Measurements from ENCODE around the gene FLCN. TPM values are rescaled to one million over a fixed set of nuclear protein-coding genes. Genes with fewer than 3 reads are reported as not detected.
"Not testable (repeated sequence)": the region's sequence is repeated elsewhere in the genome, so short reads cannot be mapped to it uniquely, and the experiment has no call there.

FLCN gene
- polyA plus RNA-seq, 2 of the 4 experiments (the other 2 are of a cell fraction), result 14.2 to 25.1 TPM

DNA sequence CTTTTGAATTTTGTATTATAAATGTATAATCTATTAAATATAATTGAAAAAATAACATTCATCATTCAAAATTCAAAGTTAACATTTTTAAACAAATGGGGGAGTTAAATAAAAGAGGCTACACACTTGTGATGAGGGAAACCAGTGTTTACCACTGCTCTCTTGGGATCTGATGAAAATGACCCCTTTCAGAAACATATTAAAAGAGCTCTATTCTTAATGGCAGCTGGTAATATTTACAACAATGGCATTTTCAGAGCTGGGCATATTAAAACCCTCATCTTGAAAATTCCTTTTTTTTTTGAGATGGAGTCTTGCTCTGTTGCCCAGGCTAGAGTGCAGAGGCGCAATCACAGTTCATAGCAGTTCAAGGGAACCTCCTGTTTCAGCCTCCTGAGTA lies 19.3 kb upstream of the FLCN start:
- ATAC-seq, result no peak
- H3K4me1 ChIP-seq, result peaks cover 7% of the 10 kb centered on the region; the same call in 2 of the 3 replicates
- H3K4me2 ChIP-seq, result no peak overlapping the region
- ChIA-PET POLR2A (no interaction called here), CTCF (interaction anchor here (1.1 to 2.1 kb wide), 2 partner anchors 12 to 114 kb away, joined by 4 to 13 read pairs; no protein-coding TSS in a partner anchor)
- no peak for DNase-seq (ENCODE audit: low read depth in 1 of 2, low spot score in 1 of 2)
- no peak overlapping the region for H3K4me3 ChIP-seq
- no peaks in the 10 kb centered on the region for H3K9me3 ChIP-seq
- 100% methylated on average over 1 of the region's 1 CpG for WGBS (ENCODE audit: missing lambda C conversion rate)
- H3K27ac ChIP-seq, result no peak overlapping the region
- no peak for TF ChIP-seq EHMT2 (IDR thresholded peaks at IDR 0.05; ENCODE audit: low read depth)
- no peak for TF ChIP-seq HOXB5 (CRISPR knock-in tag; IDR thresholded peaks at IDR 0.05)
- TF ChIP-seq PBX3 (IDR thresholded peaks at IDR 0.05), result no peak
- FAIRE-seq, result no peak

DNA sequence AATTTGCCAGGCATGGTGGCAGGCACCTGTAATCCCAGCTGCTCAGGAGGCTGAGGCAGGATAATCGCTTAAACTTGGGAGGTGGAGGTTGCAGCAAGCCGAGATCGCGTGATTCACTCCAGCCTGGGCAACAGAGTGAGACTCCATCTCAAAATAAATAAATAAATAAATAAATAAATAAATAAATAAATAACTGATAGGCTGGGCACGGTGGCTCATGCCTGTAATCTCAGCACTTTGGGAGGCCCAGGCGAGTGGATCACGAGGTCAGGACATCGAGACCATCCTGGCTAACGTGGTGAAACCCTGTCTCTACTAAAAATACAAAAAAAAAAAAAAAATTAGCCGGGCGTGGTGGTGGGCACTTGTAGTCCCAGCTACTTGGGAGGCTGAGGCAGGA lies 18.7 kb upstream of the FLCN start:
- FAIRE-seq; POLR2A ChIA-PET; DNase-seq (ENCODE audit: low read depth in 1 of 2, low spot score in 1 of 2); H3K4me1 ChIP-seq; H3K4me3 ChIP-seq; H3K27ac ChIP-seq; H3K4me2 ChIP-seq; ATAC-seq; H3K9me3 ChIP-seq: not testable (repeated sequence)
- CTCF ChIA-PET, result interaction anchor here (0.6 to 2.1 kb wide), 6 partner anchors 9 to 114 kb away, joined by 3 to 13 read pairs (median 4); no protein-coding TSS in a partner anchor
- 96% methylated on average over 11 of the region's 11 CpGs for WGBS (ENCODE audit: missing lambda C conversion rate)
- peak; percentile 73 for TF ChIP-seq ZC3H11A (IDR thresholded peaks at IDR 0.05)

DNA sequence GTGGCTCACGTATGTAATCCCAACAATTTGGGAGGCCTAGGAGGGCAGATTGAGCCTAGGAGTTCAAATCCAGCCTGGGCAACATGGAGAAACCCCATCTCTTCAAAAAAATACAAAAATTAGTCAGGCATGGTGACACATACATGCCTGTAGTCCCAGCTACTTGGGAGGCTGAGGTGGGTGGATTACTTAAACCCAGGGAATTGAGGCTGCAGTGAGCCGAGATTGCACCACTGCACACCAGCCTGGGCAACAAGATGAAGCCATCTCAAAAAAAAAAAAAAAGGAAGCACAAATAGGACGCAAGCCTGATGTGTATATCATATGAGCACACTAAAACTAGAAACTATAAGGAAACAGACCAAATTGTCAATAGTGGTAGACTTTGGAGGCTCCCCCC lies 17.1 kb upstream of the FLCN start:
- DNase-seq (ENCODE audit: low read depth in 1 of 2, low spot score in 1 of 2), result no peak
- Histone ChIP-seq H3K4me1 (peaks cover 7% of the 10 kb centered on the region; the same call in 2 of the 3 replicates), H3K27ac (no peak overlapping the region), H3K4me3 (no peak overlapping the region), H3K4me2 (no peak overlapping the region), H3K9me3 (no peaks in the 10 kb centered on the region)
- 87% methylated on average over 3 of the region's 3 CpGs for WGBS (ENCODE audit: missing lambda C conversion rate)
- POLR2A ChIA-PET, result no interaction called here
- FAIRE-seq, result no peak
- no peak; a peak in 1 of 6 replicates for ATAC-seq
- TF ChIP-seq SMC3 (IDR thresholded peaks at IDR 0.05) (no peak), RAD21 (conservative IDR thresholded peaks at IDR 0.05 in 1 of 2, IDR thresholded peaks at IDR 0.05 in 1 of 2) (no peak), GATA3 (IDR thresholded peaks at IDR 0.05; ENCODE audit: borderline replicate concordance) (no peak), EHF (CRISPR knock-in tag; IDR thresholded peaks at IDR 0.05) (no peak), TFCP2L1 (CRISPR knock-in tag; IDR thresholded peaks at IDR 0.05) (no peak), BHLHE40 (IDR thresholded peaks at IDR 0.05; ENCODE audit: low read depth, low read length) (no peak), HOXA7 (CRISPR knock-in tag; IDR thresholded peaks at IDR 0.05) (no peak), MAX (IDR thresholded peaks at IDR 0.05) (no peak), RCOR1 (IDR thresholded peaks at IDR 0.05; ENCODE audit: low read depth, low read length) (no peak), RNF2 (IDR thresholded peaks at IDR 0.05; ENCODE audit: borderline replicate concordance, low read depth) (no peak), ZSCAN20 (CRISPR knock-in tag; IDR thresholded peaks at IDR 0.05) (no peak)
- TF ChIP-seq, protein P1, sequence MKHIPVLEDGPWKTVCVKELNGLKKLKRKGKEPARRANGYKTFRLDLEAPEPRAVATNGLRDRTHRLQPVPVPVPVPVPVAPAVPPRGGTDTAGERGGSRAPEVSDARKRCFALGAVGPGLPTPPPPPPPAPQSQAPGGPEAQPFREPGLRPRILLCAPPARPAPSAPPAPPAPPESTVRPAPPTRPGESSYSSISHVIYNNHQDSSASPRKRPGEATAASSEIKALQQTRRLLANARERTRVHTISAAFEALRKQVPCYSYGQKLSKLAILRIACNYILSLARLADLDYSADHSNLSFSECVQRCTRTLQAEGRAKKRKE (CRISPR knock-in tag; IDR thresholded peaks at IDR 0.05; ENCODE audit: low read depth), result no peak
- CTCF ChIA-PET, result interaction anchor here (1.1 to 1.5 kb wide), 2 partner anchors 10 to 11 kb away, joined by 3 to 4 read pairs; no protein-coding TSS in a partner anchor

DNA sequence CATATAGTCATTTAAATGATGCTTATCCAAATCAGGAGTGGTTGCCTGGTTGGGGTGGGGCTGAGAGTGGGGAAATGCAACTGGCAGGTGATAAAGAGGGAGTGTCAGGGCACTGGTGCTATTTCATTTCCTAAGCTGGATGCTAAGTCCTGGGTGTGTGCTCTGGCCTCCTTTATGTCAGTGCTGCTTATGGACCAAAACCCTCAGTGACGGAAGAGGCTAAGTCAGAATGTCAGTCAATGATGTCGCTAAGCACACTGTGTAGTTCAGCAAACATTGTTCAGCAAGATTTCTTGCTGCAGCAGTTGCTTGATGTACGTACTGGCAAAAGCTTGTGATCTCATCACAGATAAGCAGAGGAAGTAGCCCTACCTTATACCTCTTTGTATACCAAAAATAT lies 16.4 kb upstream of the FLCN start:
- DNase-seq (ENCODE audit: low read depth in 1 of 2, low spot score in 1 of 2) (peak in 1 of 2 experiments; percentile 25), FAIRE-seq (no peak), ATAC-seq (peak in 1 of 2 experiments; percentile 46; a peak in 3 of 6 replicates)
- Histone ChIP-seq H3K4me2 (no peak overlapping the region), H3K4me1 (peaks cover 7% of the 10 kb centered on the region; the same call in 2 of the 3 replicates), H3K4me3 (no peak overlapping the region), H3K9me3 (no peaks in the 10 kb centered on the region), H3K27ac (no peak overlapping the region)
- 88% methylated on average over 3 of the region's 3 CpGs for WGBS (ENCODE audit: missing lambda C conversion rate)
- ChIA-PET CTCF (interaction anchor here (1.0 to 1.5 kb wide), 5 partner anchors 8 to 47 kb away, joined by 3 to 4 read pairs (median 3); no protein-coding TSS in a partner anchor), POLR2A (no interaction called here)
- no peak for TF ChIP-seq FOXS1 (CRISPR knock-in tag; IDR thresholded peaks at IDR 0.05)
- TF ChIP-seq PHF8 (IDR thresholded peaks at IDR 0.05; ENCODE audit: borderline replicate concordance, low read depth), result no peak
- no peak for TF ChIP-seq ZSCAN20 (CRISPR knock-in tag; IDR thresholded peaks at IDR 0.05)
- TF ChIP-seq RAD21 (conservative IDR thresholded peaks at IDR 0.05 in 1 of 2, IDR thresholded peaks at IDR 0.05 in 1 of 2), result no peak
- no peak for TF ChIP-seq KDM1A (IDR thresholded peaks at IDR 0.05; ENCODE audit: low read depth)
- TF ChIP-seq KDM5A (IDR thresholded peaks at IDR 0.05), result no peak
- TF ChIP-seq REST (IDR thresholded peaks at IDR 0.05), result no peak
- TF ChIP-seq, protein P2, sequence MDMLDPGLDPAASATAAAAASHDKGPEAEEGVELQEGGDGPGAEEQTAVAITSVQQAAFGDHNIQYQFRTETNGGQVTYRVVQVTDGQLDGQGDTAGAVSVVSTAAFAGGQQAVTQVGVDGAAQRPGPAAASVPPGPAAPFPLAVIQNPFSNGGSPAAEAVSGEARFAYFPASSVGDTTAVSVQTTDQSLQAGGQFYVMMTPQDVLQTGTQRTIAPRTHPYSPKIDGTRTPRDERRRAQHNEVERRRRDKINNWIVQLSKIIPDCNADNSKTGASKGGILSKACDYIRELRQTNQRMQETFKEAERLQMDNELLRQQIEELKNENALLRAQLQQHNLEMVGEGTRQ (IDR thresholded peaks at IDR 0.05), result no peak
- no peak for TF ChIP-seq GATA3 (IDR thresholded peaks at IDR 0.05; ENCODE audit: borderline replicate concordance)

Measured in A549 (cell line).